Esophagus squamous epithelium (tissue), 4 donors: ENCODE measurements around the gene STX17.

Experiments
- POLR2A ChIP-seq, 4 donors: fragments of 450-650 bp; IDR thresholded peaks; one replicate each; pipeline ENCODE4 v1.6.1; 2017; ENCODE audit warnings: antibody characterized with exemption in 4 of 4, mild to moderate bottlenecking in 4 of 4, moderate library complexity in 3 of 4
- TF ChIP-seq, protein P1 (sequence below), 6 experiments: fragments of 450-650 bp in 4 of 6; fragments of 200-600 bp in 2 of 6; sonication (generic) in 2 of 6; IDR thresholded peaks; one replicate each; pipeline ENCODE4 v1.5.1; 2016 to 2019; ENCODE audit warnings: antibody characterized with exemption in 6 of 6, mild to moderate bottlenecking in 4 of 6, moderate library complexity in 4 of 6

DNA sequence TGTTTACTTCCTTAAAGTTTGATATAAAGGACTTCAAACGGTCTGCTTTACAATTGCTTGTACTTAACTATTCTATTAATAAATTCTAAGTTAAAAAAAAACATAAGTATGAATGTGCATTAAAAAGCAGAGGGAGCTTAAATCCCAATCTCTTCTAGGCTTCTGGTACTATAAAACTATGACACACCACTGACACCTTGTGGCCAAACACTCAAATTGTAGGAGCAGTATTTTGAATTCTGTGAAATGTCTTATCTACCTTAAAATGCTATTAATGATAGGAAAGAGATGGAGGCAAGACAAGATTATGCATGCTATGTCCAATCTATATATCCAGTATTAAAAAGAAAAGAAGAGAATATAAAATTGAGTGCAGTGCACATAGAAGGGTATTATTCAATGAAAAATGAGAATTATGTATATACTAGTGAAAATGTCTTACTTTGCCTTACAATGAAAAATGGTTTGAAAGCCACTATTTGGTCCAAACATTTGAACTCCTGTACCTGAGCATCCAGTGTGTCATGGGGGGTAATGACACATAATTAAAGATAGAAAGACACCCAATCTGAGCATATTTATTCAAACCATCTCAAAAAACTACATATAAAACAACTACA, 104.7 kb downstream of the STX17 start:
- TF ChIP-seq POLR2A (IDR thresholded peaks at IDR 0.05), result no peak
- TF ChIP-seq, protein P1, sequence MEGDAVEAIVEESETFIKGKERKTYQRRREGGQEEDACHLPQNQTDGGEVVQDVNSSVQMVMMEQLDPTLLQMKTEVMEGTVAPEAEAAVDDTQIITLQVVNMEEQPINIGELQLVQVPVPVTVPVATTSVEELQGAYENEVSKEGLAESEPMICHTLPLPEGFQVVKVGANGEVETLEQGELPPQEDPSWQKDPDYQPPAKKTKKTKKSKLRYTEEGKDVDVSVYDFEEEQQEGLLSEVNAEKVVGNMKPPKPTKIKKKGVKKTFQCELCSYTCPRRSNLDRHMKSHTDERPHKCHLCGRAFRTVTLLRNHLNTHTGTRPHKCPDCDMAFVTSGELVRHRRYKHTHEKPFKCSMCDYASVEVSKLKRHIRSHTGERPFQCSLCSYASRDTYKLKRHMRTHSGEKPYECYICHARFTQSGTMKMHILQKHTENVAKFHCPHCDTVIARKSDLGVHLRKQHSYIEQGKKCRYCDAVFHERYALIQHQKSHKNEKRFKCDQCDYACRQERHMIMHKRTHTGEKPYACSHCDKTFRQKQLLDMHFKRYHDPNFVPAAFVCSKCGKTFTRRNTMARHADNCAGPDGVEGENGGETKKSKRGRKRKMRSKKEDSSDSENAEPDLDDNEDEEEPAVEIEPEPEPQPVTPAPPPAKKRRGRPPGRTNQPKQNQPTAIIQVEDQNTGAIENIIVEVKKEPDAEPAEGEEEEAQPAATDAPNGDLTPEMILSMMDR (IDR thresholded peaks at IDR 0.05), result peak; percentile 35 to 72 (median 44)
